ENCODE data around the gene GNAQ. TPM values are rescaled to one million over a fixed set of nuclear protein-coding genes. Genes with fewer than 3 reads are reported as not detected.
A peak's percentile ranks its signal among the peaks of the same experiment; 100 is the strongest.

The GNAQ gene
- total and polyA plus RNA-seq, 2 of the 4 experiments (the other 2 are of a cell fraction) = 23.1 to 50.7 TPM

DNA sequence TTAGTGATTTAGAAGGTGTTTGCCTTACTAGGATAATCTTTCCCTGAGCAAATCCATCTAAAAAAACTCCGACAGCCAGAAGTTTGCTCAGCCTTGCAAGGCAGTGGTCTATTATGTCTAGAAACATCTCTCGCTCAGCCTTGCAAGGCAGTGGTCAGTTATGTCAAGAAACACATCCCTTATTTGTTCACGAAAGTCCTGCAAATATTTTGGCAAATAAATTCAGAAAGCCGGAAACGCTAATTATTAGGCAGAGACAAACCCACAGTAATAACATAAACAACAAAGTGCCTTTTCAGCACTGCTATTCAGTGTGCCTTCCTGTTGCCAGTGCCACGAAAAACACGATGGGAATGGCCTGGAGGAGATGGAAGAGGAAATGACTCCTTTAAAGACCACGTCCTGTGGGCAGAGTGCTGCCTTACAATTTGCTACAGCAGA, 184.5 kb downstream of the GNAQ start:
- H3K27ac ChIP-seq (ENCODE audit: insufficient read depth, low read length) = peak overlapping the region; percentile 53; the same call in 1 of the 2 replicates
- H3K36me3 ChIP-seq (ENCODE audit: control insufficient read depth, insufficient read depth, low read length) = no peaks in the 10 kb centered on the region
- H3K9me1 ChIP-seq (ENCODE audit: insufficient read depth, low read length) = peaks cover 36% of the 10 kb centered on the region
- WGBS, 2 experiments (ENCODE audit: extremely low coverage in 2 of 2, insufficient read length in 1 of 2) = no CpG with 5 or more reads among the region's 8 CpGs
- H2BK120ac ChIP-seq (ENCODE audit: low read depth, low read length) = peak overlapping the region; percentile 44; the same call in 1 of the 2 replicates
- intact Hi-C loops (cut with micrococcal nuclease) = loop anchor here (1.0 kb wide), 1 partner anchor 188 kb away; no protein-coding TSS in a partner anchor
- peaks cover 26% of the 10 kb centered on the region for H3K4me1 ChIP-seq (ENCODE audit: control insufficient read depth, insufficient read depth, low read length)
- CTCF ChIA-PET = no interaction called here
- H3K4me3 ChIP-seq (ENCODE audit: insufficient read depth, low read depth, low read length) = no peak overlapping the region
- no peaks in the 10 kb centered on the region for H3K9me3 ChIP-seq (ENCODE audit: control insufficient read depth, insufficient read depth, low read length)
- peak overlapping the region; percentile 22 for H3K18ac ChIP-seq (ENCODE audit: low read depth, low read length)
- dilution Hi-C loops (cut with HindIII; ENCODE audit: low sequenced_read_pairs, unreplicated experiment) = no loop called here
- H3K79me1 ChIP-seq (ENCODE audit: low read depth in 1 of 2, low read length in 2 of 2) = peaks cover 29 to 71% of the 10 kb centered on the region in 2 experiments
- H4K5ac ChIP-seq (ENCODE audit: low read depth, low read length) = 0 out of 2 replicates have a peak overlapping the region, but pooled peaks have one; percentile 17
- no TSS peak for BruUV-seq (replicated peaks)
- peaks cover 19% of the 10 kb centered on the region; the same call in 1 of the 2 replicates for H4K20me1 ChIP-seq (ENCODE audit: insufficient read depth, low read length)
- H2AK9ac ChIP-seq (replicated peaks; ENCODE audit: low read depth, low read length, poor library complexity) = no peak overlapping the region
- no peak overlapping the region for H3K9ac ChIP-seq (ENCODE audit: low read depth, low read length)
- peak overlapping the region; percentile 72; the same call in 1 of the 2 replicates for H3K4me2 ChIP-seq (ENCODE audit: low read depth, low read length)
- peak overlapping the region; percentile 20; the same call in 1 of the 2 replicates for H4K91ac ChIP-seq (ENCODE audit: insufficient read depth, low read depth, low read length)
- H2BK20ac ChIP-seq (ENCODE audit: low read depth, low read length) = peak overlapping the region; percentile 54; the same call in 1 of the 2 replicates
- peak overlapping the region; percentile 35; the same call in 1 of the 2 replicates for H3K14ac ChIP-seq (replicated peaks; ENCODE audit: low read depth, low read length)
- DNase-seq = peak; percentile 45
- H4K8ac ChIP-seq (ENCODE audit: low read depth in 2 of 2, low read length in 2 of 2) = peak overlapping the region in 1 of 2 experiments; percentile 61; a peak in 1 of 4 replicates
- H2BK15ac ChIP-seq (ENCODE audit: low read depth, low read length) = peak overlapping the region; percentile 60; the same call in 1 of the 3 replicates
- POLR2A ChIA-PET (ENCODE audit: unreplicated experiment) = no interaction called here
- H3K4ac ChIP-seq (ENCODE audit: low read depth, low read length) = peak overlapping the region; percentile 42
- peak; percentile 27; the same call in 1 of the 2 replicates for ATAC-seq (ENCODE audit: low read depth)
- H2BK5ac ChIP-seq (ENCODE audit: low read depth, low read length, poor library complexity, severe bottlenecking) = peak overlapping the region; percentile 46
- no peak overlapping the region for H3K56ac ChIP-seq (ENCODE audit: extremely low read depth, insufficient read depth, low read length)
- in situ Hi-C loops (cut with MboI; ENCODE audit: low sequenced_read_pairs) = no loop called here
- no peak overlapping the region for H2AFZ ChIP-seq (replicated peaks; ENCODE audit: low read length, poor library complexity)
- H3K23ac ChIP-seq (ENCODE audit: low read depth, low read length) = peak overlapping the region; percentile 60; the same call in 1 of the 2 replicates
- no peaks in the 10 kb centered on the region for H3K27me3 ChIP-seq (ENCODE audit: control insufficient read depth, insufficient read depth, low read length)
- H2AK5ac ChIP-seq (ENCODE audit: low read depth, low read length) = no peak overlapping the region
- no peak for TF ChIP-seq FOS (IDR thresholded peaks at IDR 0.05; ENCODE audit: low read depth, low read length)
- TF ChIP-seq CEBPB (IDR thresholded peaks at IDR 0.05; ENCODE audit: low read depth, low read length) = no peak
- TF ChIP-seq CHD1 (IDR thresholded peaks at IDR 0.05; ENCODE audit: low read depth, low read length) = no peak
- TF ChIP-seq RCOR1 (IDR thresholded peaks at IDR 0.05; ENCODE audit: insufficient replicate concordance, low read length) = no peak
- TF ChIP-seq BHLHE40 (IDR thresholded peaks at IDR 0.05; ENCODE audit: low read depth, low read length) = no peak
- no peak for TF ChIP-seq MAFK (IDR thresholded peaks at IDR 0.05; ENCODE audit: low read depth, low read length)
- no peak for TF ChIP-seq MAZ (IDR thresholded peaks at IDR 0.05; ENCODE audit: borderline replicate concordance, low read depth, low read length)
- TF ChIP-seq, protein P1, sequence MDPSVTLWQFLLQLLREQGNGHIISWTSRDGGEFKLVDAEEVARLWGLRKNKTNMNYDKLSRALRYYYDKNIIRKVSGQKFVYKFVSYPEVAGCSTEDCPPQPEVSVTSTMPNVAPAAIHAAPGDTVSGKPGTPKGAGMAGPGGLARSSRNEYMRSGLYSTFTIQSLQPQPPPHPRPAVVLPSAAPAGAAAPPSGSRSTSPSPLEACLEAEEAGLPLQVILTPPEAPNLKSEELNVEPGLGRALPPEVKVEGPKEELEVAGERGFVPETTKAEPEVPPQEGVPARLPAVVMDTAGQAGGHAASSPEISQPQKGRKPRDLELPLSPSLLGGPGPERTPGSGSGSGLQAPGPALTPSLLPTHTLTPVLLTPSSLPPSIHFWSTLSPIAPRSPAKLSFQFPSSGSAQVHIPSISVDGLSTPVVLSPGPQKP (IDR thresholded peaks at IDR 0.05; ENCODE audit: borderline replicate concordance, low read depth, low read length) = no peak
- no peak for TF ChIP-seq NFE2L2 (IDR thresholded peaks at IDR 0.05; ENCODE audit: low read depth, low read length)
- TF ChIP-seq MXI1 (IDR thresholded peaks at IDR 0.05; ENCODE audit: borderline replicate concordance, low read depth, low read length) = no peak
- no peak for TF ChIP-seq RFX5 (IDR thresholded peaks at IDR 0.05; ENCODE audit: low read depth, low read length)
- TF ChIP-seq SMC3 (IDR thresholded peaks at IDR 0.05; ENCODE audit: low read depth, low read length) = no peak
- TF ChIP-seq, protein P2, sequence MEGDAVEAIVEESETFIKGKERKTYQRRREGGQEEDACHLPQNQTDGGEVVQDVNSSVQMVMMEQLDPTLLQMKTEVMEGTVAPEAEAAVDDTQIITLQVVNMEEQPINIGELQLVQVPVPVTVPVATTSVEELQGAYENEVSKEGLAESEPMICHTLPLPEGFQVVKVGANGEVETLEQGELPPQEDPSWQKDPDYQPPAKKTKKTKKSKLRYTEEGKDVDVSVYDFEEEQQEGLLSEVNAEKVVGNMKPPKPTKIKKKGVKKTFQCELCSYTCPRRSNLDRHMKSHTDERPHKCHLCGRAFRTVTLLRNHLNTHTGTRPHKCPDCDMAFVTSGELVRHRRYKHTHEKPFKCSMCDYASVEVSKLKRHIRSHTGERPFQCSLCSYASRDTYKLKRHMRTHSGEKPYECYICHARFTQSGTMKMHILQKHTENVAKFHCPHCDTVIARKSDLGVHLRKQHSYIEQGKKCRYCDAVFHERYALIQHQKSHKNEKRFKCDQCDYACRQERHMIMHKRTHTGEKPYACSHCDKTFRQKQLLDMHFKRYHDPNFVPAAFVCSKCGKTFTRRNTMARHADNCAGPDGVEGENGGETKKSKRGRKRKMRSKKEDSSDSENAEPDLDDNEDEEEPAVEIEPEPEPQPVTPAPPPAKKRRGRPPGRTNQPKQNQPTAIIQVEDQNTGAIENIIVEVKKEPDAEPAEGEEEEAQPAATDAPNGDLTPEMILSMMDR (conservative IDR thresholded peaks at IDR 0.05; ENCODE audit: low read depth, low read length) = no peak
- TF ChIP-seq POLR2A (IDR thresholded peaks at IDR 0.05; ENCODE audit: low read depth, low read length) = no peak
- no peak for TF ChIP-seq RAD21 (IDR thresholded peaks at IDR 0.05; ENCODE audit: low read length)

All from IMR-90 (cell line).